Erythroblast (primary cell): ENCODE results near the gene TTC28.

Source experiments
- GATA1 ChIP-seq: IDR thresholded peaks from 2 replicates; pipeline ENCODE4 v1.6.1; 2011; ENCODE audit warnings: low read depth, mild to moderate bottlenecking, control low read depth, low read length, moderate library complexity
- POLR2A ChIP-seq: IDR thresholded peaks from 2 replicates; pipeline ENCODE4 v1.6.1; 2011; ENCODE audit warnings: mild to moderate bottlenecking, low read length

- TF ChIP-seq POLR2A = no peak
- no peak for TF ChIP-seq GATA1
Measured at GRCh38 chr22:28282405-28283067, 397.1 kb downstream of the TTC28 start.
